ENCODE data around the gene DRD4. TPM values are rescaled to one million over a fixed set of nuclear protein-coding genes. Genes with fewer than 3 reads are reported as not detected.

DRD4 gene
- 1 to 10 TPM; 1.3 to 2.1 TPM for total RNA-seq
- 1 to 10 TPM in 1 of 2 donors, not detected in 1; 3.4 TPM for polyA plus RNA-seq
- long read RNA-seq, donor 1 = 0 reads
- long read RNA-seq, donor 2, partial matches to known transcripts = 0 of 1 reads
- long read RNA-seq, donor 2, other reads (novel, unspliced or antisense) = 1 of 1 reads

DNA sequence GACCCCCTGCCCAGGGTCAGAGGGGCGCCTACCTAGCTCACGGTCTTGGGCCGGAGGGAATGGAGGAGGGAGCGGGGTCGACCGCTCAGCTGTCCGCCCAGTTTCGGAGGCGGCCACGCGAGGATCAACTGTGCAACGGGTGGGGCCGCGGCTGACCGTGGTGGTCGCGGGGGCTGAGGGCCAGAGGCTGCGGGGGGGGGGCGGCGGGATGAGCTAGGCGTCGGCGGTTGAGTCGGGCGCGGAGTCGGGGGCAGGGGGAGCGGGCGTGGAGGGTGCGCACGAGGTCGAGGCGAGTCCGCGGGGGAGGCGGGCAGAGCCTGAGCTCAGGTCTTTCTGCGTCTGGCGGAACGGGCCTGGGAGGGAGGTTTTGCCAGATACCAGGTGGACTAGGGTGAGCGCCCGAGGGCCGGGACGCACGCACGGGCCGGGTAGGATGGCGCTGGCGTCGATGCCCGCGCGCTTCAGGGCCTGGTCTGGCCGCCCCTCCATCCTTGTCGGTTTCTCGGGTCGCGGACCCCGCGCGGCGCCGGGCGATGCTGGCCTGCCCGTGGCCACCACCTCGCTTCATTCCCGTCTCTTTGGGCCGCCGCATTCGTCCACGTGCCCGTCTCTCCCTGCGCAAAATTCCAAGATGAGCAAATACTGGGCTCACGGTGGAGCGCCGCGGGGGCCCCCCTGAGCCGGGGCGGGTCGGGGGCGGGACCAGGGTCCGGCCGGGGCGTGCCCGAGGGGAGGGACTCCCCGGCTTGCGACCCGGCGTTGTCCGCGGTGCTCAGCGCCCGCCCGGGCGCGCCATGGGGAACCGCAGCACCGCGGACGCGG lies at the start of gene DRD4:
TSS of gene DRD4 (plus strand) at position 759 of the 822 bp plus-strand sequence. CDS start at position 795, 36 bp downstream.
- no peaks in the 10 kb centered on the region for H3K9me3 ChIP-seq (ENCODE audit: control insufficient read depth, low read length)
- no peaks in the 10 kb centered on the region for H3K4me1 ChIP-seq (ENCODE audit: control insufficient read depth in 1 of 2, insufficient read depth in 2 of 2, low read length in 2 of 2)
- H3K27ac ChIP-seq (ENCODE audit: low read depth in 1 of 2, low read length in 2 of 2) = no peak within 1 kb of the TSS
- 18 to 21% methylated on average over 70 to 100 of the region's 100 CpGs for WGBS, 2 donors
- intact Hi-C loops (cut with DNase I) = no loop called here
- no peaks in the 10 kb centered on the region for H3K27me3 ChIP-seq (ENCODE audit: control insufficient read depth in 1 of 2, insufficient read depth in 2 of 2, low read length in 1 of 2)
- H3K36me3 ChIP-seq (ENCODE audit: control insufficient read depth in 1 of 2, insufficient read depth in 2 of 2, low read length in 1 of 2) = no peaks in the 10 kb centered on the region
- H3K4me3 ChIP-seq (ENCODE audit: low read length in 2 of 2) = peak within 1 kb of the TSS in 1 of 2 donors; percentile 1
- ATAC-seq (ENCODE audit: low FRiP score) = peak; percentile 50
- DNase-seq = peak in 1 of 2 donors; percentile 77

DNA sequence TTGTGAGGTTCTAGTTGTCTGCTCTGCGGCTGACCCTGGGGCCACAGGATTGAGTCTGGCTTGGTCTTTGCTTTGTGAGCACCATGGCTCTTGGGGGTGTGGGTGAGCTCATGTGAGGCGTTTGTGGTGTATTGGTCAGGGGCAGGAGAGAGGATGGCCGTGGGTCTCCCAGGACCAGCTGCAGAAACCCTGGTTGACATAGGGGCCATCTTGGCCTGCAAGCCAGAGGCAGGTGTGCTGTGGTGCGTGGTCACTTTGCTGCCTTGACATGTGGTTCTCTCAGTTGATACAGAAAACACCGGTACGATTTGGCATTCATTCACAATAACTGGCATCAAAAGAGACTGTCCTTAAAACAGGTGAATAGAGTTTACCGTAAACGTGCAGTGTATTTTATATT lies 49.5 kb upstream of the DRD4 start:
- Histone ChIP-seq H3K36me3 (ENCODE audit: control insufficient read depth in 1 of 2, insufficient read depth in 2 of 2, low read length in 1 of 2) (peaks cover 3 to 5% of the 10 kb centered on the region in 2 donors), H3K4me3 (ENCODE audit: low read length in 2 of 2) (no peak overlapping the region), H3K27ac (ENCODE audit: low read depth in 1 of 2, low read length in 2 of 2) (no peak overlapping the region), H3K27me3 (ENCODE audit: control insufficient read depth in 1 of 2, insufficient read depth in 2 of 2, low read length in 1 of 2) (no peaks in the 10 kb centered on the region), H3K9me3 (ENCODE audit: control insufficient read depth, low read length) (no peaks in the 10 kb centered on the region), H3K4me1 (ENCODE audit: control insufficient read depth in 1 of 2, insufficient read depth in 2 of 2, low read length in 2 of 2) (no peaks in the 10 kb centered on the region)
- 82 to 84% methylated on average over 8 of the region's 8 CpGs for WGBS, 2 donors
- ATAC-seq (ENCODE audit: low FRiP score) (no peak), DNase-seq (no peak)
- intact Hi-C loops (cut with DNase I) = no loop called here

GRCh38 chr11:587978-588380 lies 49.1 kb upstream of the DRD4 start:
- ATAC-seq (ENCODE audit: low FRiP score) (no peak), DNase-seq (no peak)
- intact Hi-C loops (cut with DNase I) = no loop called here
- Histone ChIP-seq H3K27ac (ENCODE audit: low read depth in 1 of 2, low read length in 2 of 2) (no peak overlapping the region), H3K4me3 (ENCODE audit: low read length in 2 of 2) (no peak overlapping the region), H3K9me3 (ENCODE audit: control insufficient read depth, low read length) (no peaks in the 10 kb centered on the region), H3K4me1 (ENCODE audit: control insufficient read depth in 1 of 2, insufficient read depth in 2 of 2, low read length in 2 of 2) (no peaks in the 10 kb centered on the region), H3K27me3 (ENCODE audit: control insufficient read depth in 1 of 2, insufficient read depth in 2 of 2, low read length in 1 of 2) (no peaks in the 10 kb centered on the region), H3K36me3 (ENCODE audit: control insufficient read depth in 1 of 2, insufficient read depth in 2 of 2, low read length in 1 of 2) (peaks cover 3 to 8% of the 10 kb centered on the region in 2 donors)
- WGBS, 2 donors = 61 to 73% methylated on average over 6 of the region's 6 CpGs

DNA sequence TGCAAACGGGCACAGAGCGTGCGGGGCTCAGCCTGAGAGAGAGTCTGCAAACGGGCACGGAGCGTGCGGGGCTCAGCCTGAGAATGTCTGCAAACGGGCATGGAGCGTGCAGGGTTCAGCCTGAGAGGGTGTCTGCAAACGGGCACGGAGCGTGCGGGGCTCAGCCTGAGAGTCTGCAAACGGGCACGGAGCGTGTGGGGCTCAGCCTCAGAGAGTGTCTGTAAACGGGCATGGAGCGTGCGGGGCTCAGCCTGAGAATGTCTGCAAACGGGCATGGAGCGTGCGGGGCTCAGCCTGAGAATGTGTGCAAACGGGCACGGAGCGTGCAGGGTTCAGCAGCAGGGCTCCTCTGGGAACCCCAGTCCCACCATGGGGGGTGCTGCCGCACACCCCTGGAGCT lies 47.3 kb upstream of the DRD4 start:
- Histone ChIP-seq H3K9me3 (ENCODE audit: control insufficient read depth, low read length) (no peaks in the 10 kb centered on the region), H3K4me3 (ENCODE audit: low read length in 2 of 2) (no peak overlapping the region), H3K36me3 (ENCODE audit: control insufficient read depth in 1 of 2, insufficient read depth in 2 of 2, low read length in 1 of 2) (peaks cover 3 to 10% of the 10 kb centered on the region in 2 donors), H3K27me3 (ENCODE audit: control insufficient read depth in 1 of 2, insufficient read depth in 2 of 2, low read length in 1 of 2) (no peaks in the 10 kb centered on the region), H3K4me1 (ENCODE audit: control insufficient read depth in 1 of 2, insufficient read depth in 2 of 2, low read length in 2 of 2) (no peaks in the 10 kb centered on the region), H3K27ac (ENCODE audit: low read depth in 1 of 2, low read length in 2 of 2) (no peak overlapping the region)
- DNase-seq = no peak
- ATAC-seq (ENCODE audit: low FRiP score) = no peak
- 94% methylated on average over 26 of the region's 26 CpGs for WGBS, 2 donors
- intact Hi-C loops (cut with DNase I) = no loop called here

GRCh38 chr11:590997-591396 lies 46.1 kb upstream of the DRD4 start:
- Histone ChIP-seq H3K36me3 (ENCODE audit: control insufficient read depth in 1 of 2, insufficient read depth in 2 of 2, low read length in 1 of 2) (peaks cover 3 to 10% of the 10 kb centered on the region in 2 donors), H3K27me3 (ENCODE audit: control insufficient read depth in 1 of 2, insufficient read depth in 2 of 2, low read length in 1 of 2) (no peaks in the 10 kb centered on the region), H3K27ac (ENCODE audit: low read depth in 1 of 2, low read length in 2 of 2) (no peak overlapping the region), H3K4me1 (ENCODE audit: control insufficient read depth in 1 of 2, insufficient read depth in 2 of 2, low read length in 2 of 2) (no peaks in the 10 kb centered on the region), H3K4me3 (ENCODE audit: low read length in 2 of 2) (no peak overlapping the region), H3K9me3 (ENCODE audit: control insufficient read depth, low read length) (no peaks in the 10 kb centered on the region)
- ATAC-seq (ENCODE audit: low FRiP score) (no peak), DNase-seq (no peak)
- WGBS, 2 donors = 80 to 84% methylated on average over 11 of the region's 11 CpGs
- intact Hi-C loops (cut with DNase I) = no loop called here

DNA sequence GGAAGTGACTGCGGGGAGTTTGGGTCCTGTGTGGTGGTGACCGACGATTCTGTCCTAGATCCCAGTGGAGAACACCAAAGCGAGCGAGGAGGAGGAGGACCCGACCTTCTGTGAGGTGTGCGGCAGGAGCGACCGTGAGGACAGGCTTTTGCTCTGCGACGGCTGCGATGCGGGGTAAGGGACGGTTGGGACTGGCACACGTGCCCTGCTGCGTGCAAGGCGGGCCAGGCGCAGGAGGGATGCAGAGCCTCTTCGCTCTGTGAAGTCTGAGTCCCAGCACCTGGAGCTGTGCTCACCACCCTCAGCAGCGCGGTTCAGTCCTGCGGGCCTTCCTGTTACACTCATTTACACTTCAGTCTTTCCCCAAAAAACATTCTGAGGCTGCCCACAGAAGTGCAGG lies 44.6 kb upstream of the DRD4 start:
- DNase-seq (no peak), ATAC-seq (ENCODE audit: low FRiP score) (no peak)
- H3K36me3 ChIP-seq (ENCODE audit: control insufficient read depth in 1 of 2, insufficient read depth in 2 of 2, low read length in 1 of 2) = peaks cover 3 to 13% of the 10 kb centered on the region in 2 donors
- WGBS, 2 donors = 93 to 96% methylated on average over 22 of the region's 22 CpGs
- intact Hi-C loops (cut with DNase I) = no loop called here
- H3K27ac ChIP-seq (ENCODE audit: low read depth in 1 of 2, low read length in 2 of 2) = no peak overlapping the region
- no peaks in the 10 kb centered on the region for H3K9me3 ChIP-seq (ENCODE audit: control insufficient read depth, low read length)
- no peaks in the 10 kb centered on the region for H3K4me1 ChIP-seq (ENCODE audit: control insufficient read depth in 1 of 2, insufficient read depth in 2 of 2, low read length in 2 of 2)
- H3K4me3 ChIP-seq (ENCODE audit: low read length in 2 of 2) = no peak overlapping the region
- no peaks in the 10 kb centered on the region for H3K27me3 ChIP-seq (ENCODE audit: control insufficient read depth in 1 of 2, insufficient read depth in 2 of 2, low read length in 1 of 2)

GRCh38 chr11:592918-593317 lies 44.2 kb upstream of the DRD4 start:
- Histone ChIP-seq H3K4me3 (ENCODE audit: low read length in 2 of 2) (no peak overlapping the region), H3K9me3 (ENCODE audit: control insufficient read depth, low read length) (no peaks in the 10 kb centered on the region), H3K27ac (ENCODE audit: low read depth in 1 of 2, low read length in 2 of 2) (no peak overlapping the region), H3K27me3 (ENCODE audit: control insufficient read depth in 1 of 2, insufficient read depth in 2 of 2, low read length in 1 of 2) (no peaks in the 10 kb centered on the region), H3K36me3 (ENCODE audit: control insufficient read depth in 1 of 2, insufficient read depth in 2 of 2, low read length in 1 of 2) (peaks cover 3 to 15% of the 10 kb centered on the region in 2 donors), H3K4me1 (ENCODE audit: control insufficient read depth in 1 of 2, insufficient read depth in 2 of 2, low read length in 2 of 2) (no peaks in the 10 kb centered on the region)
- 89 to 90% methylated on average over 9 to 10 of the region's 10 CpGs for WGBS, 2 donors
- intact Hi-C loops (cut with DNase I) = no loop called here
- no peak for ATAC-seq (ENCODE audit: low FRiP score)
- no peak for DNase-seq

GRCh38 chr11:593347-593746 lies 43.7 kb upstream of the DRD4 start:
- WGBS, 2 donors = 92 to 93% methylated on average over 19 to 21 of the region's 21 CpGs
- Histone ChIP-seq H3K36me3 (ENCODE audit: control insufficient read depth in 1 of 2, insufficient read depth in 2 of 2, low read length in 1 of 2) (peaks cover 3 to 17% of the 10 kb centered on the region in 2 donors), H3K4me1 (ENCODE audit: control insufficient read depth in 1 of 2, insufficient read depth in 2 of 2, low read length in 2 of 2) (no peaks in the 10 kb centered on the region), H3K27ac (ENCODE audit: low read depth in 1 of 2, low read length in 2 of 2) (no peak overlapping the region), H3K27me3 (ENCODE audit: control insufficient read depth in 1 of 2, insufficient read depth in 2 of 2, low read length in 1 of 2) (no peaks in the 10 kb centered on the region), H3K9me3 (ENCODE audit: control insufficient read depth, low read length) (no peaks in the 10 kb centered on the region), H3K4me3 (ENCODE audit: low read length in 2 of 2) (no peak overlapping the region)
- no peak for ATAC-seq (ENCODE audit: low FRiP score)
- no peak for DNase-seq
- intact Hi-C loops (cut with DNase I) = no loop called here

DNA sequence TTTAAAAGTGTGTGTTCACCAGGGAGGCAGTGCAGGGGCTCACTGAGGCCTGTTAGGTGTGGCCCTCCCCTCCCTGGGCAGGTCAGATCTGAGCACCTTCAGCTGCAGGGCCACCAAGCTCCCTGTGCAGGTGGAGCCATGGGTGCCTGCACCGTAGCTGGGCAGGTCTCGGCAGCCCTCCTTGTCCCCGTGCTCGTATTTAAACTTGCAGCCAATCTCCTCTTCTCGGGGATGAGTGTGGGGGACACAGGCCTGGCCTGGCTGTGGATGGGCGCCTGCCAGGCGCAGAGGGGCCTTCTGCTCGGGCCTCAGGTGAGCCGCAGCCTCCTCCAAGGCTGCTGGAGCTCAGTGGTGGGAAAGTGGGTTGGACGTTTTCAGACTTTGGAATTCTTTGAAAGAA lies 41.7 kb upstream of the DRD4 start:
- intact Hi-C loops (cut with DNase I) = no loop called here
- no peak overlapping the region for H3K4me3 ChIP-seq (ENCODE audit: low read length in 2 of 2)
- peaks cover 0 to 17% of the 10 kb centered on the region in 2 donors for H3K36me3 ChIP-seq (ENCODE audit: control insufficient read depth in 1 of 2, insufficient read depth in 2 of 2, low read length in 1 of 2)
- WGBS, 2 donors = 89 to 91% methylated on average over 10 of the region's 10 CpGs
- H3K9me3 ChIP-seq (ENCODE audit: control insufficient read depth, low read length) = no peaks in the 10 kb centered on the region
- H3K4me1 ChIP-seq (ENCODE audit: control insufficient read depth in 1 of 2, insufficient read depth in 2 of 2, low read length in 2 of 2) = no peaks in the 10 kb centered on the region
- ATAC-seq (ENCODE audit: low FRiP score) (no peak), DNase-seq (no peak)
- H3K27ac ChIP-seq (ENCODE audit: low read depth in 1 of 2, low read length in 2 of 2) = no peak overlapping the region
- H3K27me3 ChIP-seq (ENCODE audit: control insufficient read depth in 1 of 2, insufficient read depth in 2 of 2, low read length in 1 of 2) = no peaks in the 10 kb centered on the region
